ENCODE results near the gene IMMP2L. TPM values are rescaled to one million over a fixed set of nuclear protein-coding genes. Genes with fewer than 3 reads are reported as not detected.
"Not testable (repeated sequence)": the region's sequence is repeated elsewhere in the genome, so short reads cannot be mapped to it uniquely, and the experiment has no call there.

The IMMP2L gene
- total RNA-seq, 2 experiments from 2014 or later, result 8.9 to 18.7 TPM

GRCh38 chr7:110941385-110941784 is 620.9 kb downstream of the IMMP2L start:
- TF ChIP-seq CTCF (IDR thresholded peaks at IDR 0.05), result no peak
- Mint-ChIP-seq H3K27me3 (no peaks in the 10 kb centered on the region), H3K4me1 (ENCODE audit: low read depth) (peaks cover 8% of the 10 kb centered on the region), H3K4me3 (no peak overlapping the region), H3K36me3 (ENCODE audit: low read depth) (no peaks in the 10 kb centered on the region), H3K9me3 (peaks cover 4% of the 10 kb centered on the region), H3K27ac (no peak overlapping the region)
- ATAC-seq (ENCODE audit: poor library complexity) (no peak), DNase-seq (no peak)
- H3K27ac ChIP-seq (ENCODE audit: low read depth in 1 of 2, low read length in 2 of 2), result no peak overlapping the region
- H3K4me3 ChIP-seq (ENCODE audit: low read length), result no peak overlapping the region
- H3K9me3 ChIP-seq (ENCODE audit: control insufficient read depth in 1 of 2, insufficient read depth in 1 of 2, low read length in 2 of 2), result no peaks in the 10 kb centered on the region
- intact Hi-C loops (cut with DNase I, micrococcal nuclease), result no loop called here
- H3K36me3 ChIP-seq (ENCODE audit: insufficient read depth, low read length), result no peaks in the 10 kb centered on the region
- H3K4me1 ChIP-seq (ENCODE audit: insufficient read depth, low read length), result no peaks in the 10 kb centered on the region
- CTCF ChIA-PET, result no interaction called here
- POLR2A ChIA-PET, result no interaction called here
- no peaks in the 10 kb centered on the region for H3K27me3 ChIP-seq (ENCODE audit: control insufficient read depth in 1 of 2, insufficient read depth in 2 of 2, low read length in 2 of 2)

- H3K27ac ChIP-seq (ENCODE audit: low read depth in 1 of 2, low read length in 2 of 2), result no peak overlapping the region
- Mint-ChIP-seq H3K9me3 (peaks cover 4% of the 10 kb centered on the region), H3K27me3 (no peaks in the 10 kb centered on the region), H3K4me1 (ENCODE audit: low read depth) (peaks cover 8% of the 10 kb centered on the region), H3K36me3 (ENCODE audit: low read depth) (no peaks in the 10 kb centered on the region), H3K4me3 (no peak overlapping the region), H3K27ac (no peak overlapping the region)
- no peak for TF ChIP-seq CTCF (IDR thresholded peaks at IDR 0.05)
- DNase-seq (no peak), ATAC-seq (ENCODE audit: poor library complexity) (no peak)
- no peaks in the 10 kb centered on the region for H3K36me3 ChIP-seq (ENCODE audit: insufficient read depth, low read length)
- no peak overlapping the region for H3K4me3 ChIP-seq (ENCODE audit: low read length)
- no peaks in the 10 kb centered on the region for H3K4me1 ChIP-seq (ENCODE audit: insufficient read depth, low read length)
- CTCF ChIA-PET, result no interaction called here
- no peaks in the 10 kb centered on the region for H3K9me3 ChIP-seq (ENCODE audit: control insufficient read depth in 1 of 2, insufficient read depth in 1 of 2, low read length in 2 of 2)
- intact Hi-C loops (cut with DNase I, micrococcal nuclease), result no loop called here
- H3K27me3 ChIP-seq (ENCODE audit: control insufficient read depth in 1 of 2, insufficient read depth in 2 of 2, low read length in 2 of 2), result no peaks in the 10 kb centered on the region
- POLR2A ChIA-PET, result interaction anchor here (0.7 kb wide), 1 partner anchor 93 kb away, joined by 3 read pairs; no protein-coding TSS in a partner anchor
These were observed 621.5 kb downstream of the IMMP2L start for GRCh38 chr7:110940756-110941155.

- H3K4me3 ChIP-seq (ENCODE audit: low read length), result no peak overlapping the region
- intact Hi-C loops (cut with DNase I, micrococcal nuclease), result loop anchor here in 1 of 2 experiments (1.0 kb wide), 1 partner anchor 44 kb away; no protein-coding TSS in a partner anchor
- H3K27me3 Mint-ChIP-seq, result no peaks in the 10 kb centered on the region
- ChIA-PET CTCF (interaction anchor here (1.8 kb wide), 1 partner anchor 10 kb away, joined by 6 read pairs; no protein-coding TSS in a partner anchor), POLR2A (no interaction called here)
- H3K9me3 ChIP-seq (ENCODE audit: control insufficient read depth in 1 of 2, insufficient read depth in 1 of 2, low read length in 2 of 2), result no peaks in the 10 kb centered on the region
- no peak for TF ChIP-seq CTCF (IDR thresholded peaks at IDR 0.05)
- DNase-seq (no peak), ATAC-seq (ENCODE audit: poor library complexity) (no peak)
- H3K27me3 ChIP-seq (ENCODE audit: control insufficient read depth in 1 of 2, insufficient read depth in 2 of 2, low read length in 2 of 2), result no peaks in the 10 kb centered on the region
- peaks cover 4% of the 10 kb centered on the region for H3K36me3 Mint-ChIP-seq (ENCODE audit: low read depth)
- peaks cover 7% of the 10 kb centered on the region for H3K9me3 Mint-ChIP-seq
- H3K4me3 Mint-ChIP-seq, result no peak overlapping the region
- H3K27ac ChIP-seq (ENCODE audit: low read depth in 1 of 2, low read length in 2 of 2), result no peak overlapping the region
- H3K36me3 ChIP-seq (ENCODE audit: insufficient read depth, low read length), result no peaks in the 10 kb centered on the region
- peaks cover 8% of the 10 kb centered on the region for H3K4me1 Mint-ChIP-seq (ENCODE audit: low read depth)
- no peak overlapping the region for H3K27ac Mint-ChIP-seq
- H3K4me1 ChIP-seq (ENCODE audit: insufficient read depth, low read length), result no peaks in the 10 kb centered on the region
These were observed 624.1 kb downstream of the IMMP2L start for GRCh38 chr7:110938165-110938564.

- H3K27me3 Mint-ChIP-seq; H3K27me3 ChIP-seq (ENCODE audit: control insufficient read depth in 1 of 2, insufficient read depth in 2 of 2, low read length in 2 of 2); H3K4me3 ChIP-seq (ENCODE audit: low read length); DNase-seq; ATAC-seq (ENCODE audit: poor library complexity); H3K4me1 ChIP-seq (ENCODE audit: insufficient read depth, low read length); H3K36me3 Mint-ChIP-seq (ENCODE audit: low read depth); H3K27ac Mint-ChIP-seq; POLR2A ChIA-PET; intact Hi-C loops (cut with DNase I, micrococcal nuclease); H3K4me1 Mint-ChIP-seq (ENCODE audit: low read depth); H3K36me3 ChIP-seq (ENCODE audit: insufficient read depth, low read length); H3K9me3 ChIP-seq (ENCODE audit: control insufficient read depth in 1 of 2, insufficient read depth in 1 of 2, low read length in 2 of 2); H3K27ac ChIP-seq (ENCODE audit: low read depth in 1 of 2, low read length in 2 of 2); CTCF ChIA-PET; H3K4me3 Mint-ChIP-seq; H3K9me3 Mint-ChIP-seq: not testable (repeated sequence)
These were observed 625.6 kb downstream of the IMMP2L start for GRCh38 chr7:110936665-110937064.
